Type B pancreatic cell (in vitro differentiated cells): Measurements from ENCODE around the gene ITGA2. TPM values are rescaled to one million over a fixed set of nuclear protein-coding genes. Genes with fewer than 3 reads are reported as not detected.

Experiments used
- DNase-seq: peaks from one replicate; pipeline ENCODE4 v3.0.0; 2021; ENCODE audit warnings: mixed read lengths; ENCODE audit not compliant: unreplicated experiment; ENCODE audit errors: extremely low spot score
- H3K27ac Mint-ChIP-seq: 2 replicates; pipeline ENCODE4 v1.8.0; 2021; ENCODE audit warnings: mild to moderate bottlenecking, mixed read lengths
- H3K27me3 Mint-ChIP-seq: 2 replicates; pipeline ENCODE4 v1.8.0; 2021; ENCODE audit warnings: mixed read lengths
- H3K36me3 Mint-ChIP-seq: 2 replicates; pipeline ENCODE4 v1.8.0; 2021; ENCODE audit warnings: mixed read lengths
- H3K4me1 Mint-ChIP-seq: one replicate; pipeline ENCODE4 v1.8.0; 2021; ENCODE audit warnings: mixed read lengths; ENCODE audit not compliant: unreplicated experiment
- H3K4me3 Mint-ChIP-seq: 2 replicates; pipeline ENCODE4 v1.8.0; 2021; ENCODE audit warnings: mild to moderate bottlenecking, mixed read lengths
- H3K9me3 Mint-ChIP-seq: 2 replicates; pipeline ENCODE4 v1.8.0; 2021; ENCODE audit warnings: mixed read lengths
- CTCF ChIP-seq: fragments of 200-600 bp; sonication (generic); conservative IDR thresholded peaks from 2 replicates; pipeline ENCODE4 v1.5.0; 2021; ENCODE audit warnings: antibody characterized with exemption, mild to moderate bottlenecking
- total RNA-seq: library from RNA; stranded (reverse); gene quantifications from 2 replicates; pipeline ENCODE4 v1.2.1, GENCODE V29; 2021; ENCODE audit warnings: low replicate concordance

ITGA2 gene
- total RNA-seq, 1 donor from 2014 or later = 9.5 TPM

GRCh38 chr5:53130266-53130665 is 141.1 kb downstream of the ITGA2 start:
- no peak for TF ChIP-seq CTCF
- no peak for DNase-seq
- H3K36me3 Mint-ChIP-seq = no peaks in the 10 kb centered on the region
- H3K27me3 Mint-ChIP-seq = no peaks in the 10 kb centered on the region
- H3K4me3 Mint-ChIP-seq = no peak overlapping the region
- no peaks in the 10 kb centered on the region for H3K4me1 Mint-ChIP-seq
- no peak overlapping the region for H3K27ac Mint-ChIP-seq
- peaks cover 6% of the 10 kb centered on the region for H3K9me3 Mint-ChIP-seq

GRCh38 chr5:53133020-53133419 is 143.9 kb downstream of the ITGA2 start:
- H3K4me3 Mint-ChIP-seq = no peak overlapping the region
- DNase-seq = no peak
- no peak overlapping the region for H3K27ac Mint-ChIP-seq
- no peaks in the 10 kb centered on the region for H3K27me3 Mint-ChIP-seq
- no peaks in the 10 kb centered on the region for H3K4me1 Mint-ChIP-seq
- TF ChIP-seq CTCF = no peak
- H3K36me3 Mint-ChIP-seq = no peaks in the 10 kb centered on the region
- H3K9me3 Mint-ChIP-seq = peaks cover 6% of the 10 kb centered on the region

Other genes with a start within 250 kb of the ITGA2 start
- 12.0 and 17.0 TPM in 2 replicates for gene ITGA1, start 201.4 kb upstream of the ITGA2 start, total RNA-seq
- gene PELO, start 201.4 kb upstream of the ITGA2 start, total RNA-seq = 18.0 and 19.0 TPM in 2 replicates
- gene MOCS2, start 120.4 kb downstream of the ITGA2 start, total RNA-seq = 17.3 and 22.5 TPM in 2 replicates